GM06990 (cell line): ENCODE results near the gene SNTG2.

Experiments
- DNase-seq: peaks from one replicate; pipeline ENCODE4 v3.0.0-alpha.2; 2011; ENCODE audit not compliant: insufficient read length; ENCODE audit errors: extremely low read depth
- H3K27me3 ChIP-seq: replicated peaks from 2 replicates; pipeline ENCODE4 v1.6.0; 2011; ENCODE audit warnings: low read length; ENCODE audit not compliant: control insufficient read depth, insufficient read depth
- H3K36me3 ChIP-seq: 2 replicates; pipeline ENCODE4 v1.5.1; 2011; ENCODE audit warnings: low read length; ENCODE audit not compliant: control insufficient read depth, insufficient read depth
- H3K4me3 ChIP-seq: replicated peaks from 2 replicates; pipeline ENCODE4 v1.5.1; 2011; ENCODE audit warnings: low read depth, mild to moderate bottlenecking, control low read depth, low read length
- TF ChIP-seq, protein P1 (sequence below): IDR thresholded peaks from 2 replicates; pipeline ENCODE4 v1.5.1; 2011; ENCODE audit warnings: low read length, control low read depth, mild to moderate bottlenecking, inconsistent platforms; ENCODE audit not compliant: insufficient read depth, poor library complexity, severe bottlenecking

The SNTG2 gene

GRCh38 chr2:1017827-1018226 is 67.2 kb downstream of the SNTG2 start:
- no peaks in the 10 kb centered on the region for H3K36me3 ChIP-seq

DNA sequence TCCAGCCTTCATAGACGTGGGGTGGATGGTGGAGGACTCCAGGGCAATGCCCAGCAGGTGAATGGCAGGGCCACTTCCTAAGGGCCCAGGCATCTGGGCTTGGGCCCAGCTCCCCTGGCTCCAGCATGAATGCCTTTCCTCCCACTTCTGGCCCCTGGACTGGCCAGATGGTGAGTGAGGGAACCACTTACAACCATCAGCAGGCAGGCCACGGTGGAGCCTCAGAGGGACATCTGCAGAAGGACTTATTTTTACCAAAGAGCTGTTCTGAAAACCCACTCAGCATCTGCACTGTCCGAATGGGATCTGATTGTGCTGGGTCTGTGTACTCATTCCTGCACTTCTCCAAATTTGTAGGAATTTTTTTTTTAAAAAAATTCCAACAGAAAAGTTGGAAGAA is 69.6 kb downstream of the SNTG2 start:
- no peak for DNase-seq
- Histone ChIP-seq H3K4me3 (no peak overlapping the region), H3K27me3 (no peaks in the 10 kb centered on the region), H3K36me3 (no peaks in the 10 kb centered on the region)
- TF ChIP-seq, protein P1, sequence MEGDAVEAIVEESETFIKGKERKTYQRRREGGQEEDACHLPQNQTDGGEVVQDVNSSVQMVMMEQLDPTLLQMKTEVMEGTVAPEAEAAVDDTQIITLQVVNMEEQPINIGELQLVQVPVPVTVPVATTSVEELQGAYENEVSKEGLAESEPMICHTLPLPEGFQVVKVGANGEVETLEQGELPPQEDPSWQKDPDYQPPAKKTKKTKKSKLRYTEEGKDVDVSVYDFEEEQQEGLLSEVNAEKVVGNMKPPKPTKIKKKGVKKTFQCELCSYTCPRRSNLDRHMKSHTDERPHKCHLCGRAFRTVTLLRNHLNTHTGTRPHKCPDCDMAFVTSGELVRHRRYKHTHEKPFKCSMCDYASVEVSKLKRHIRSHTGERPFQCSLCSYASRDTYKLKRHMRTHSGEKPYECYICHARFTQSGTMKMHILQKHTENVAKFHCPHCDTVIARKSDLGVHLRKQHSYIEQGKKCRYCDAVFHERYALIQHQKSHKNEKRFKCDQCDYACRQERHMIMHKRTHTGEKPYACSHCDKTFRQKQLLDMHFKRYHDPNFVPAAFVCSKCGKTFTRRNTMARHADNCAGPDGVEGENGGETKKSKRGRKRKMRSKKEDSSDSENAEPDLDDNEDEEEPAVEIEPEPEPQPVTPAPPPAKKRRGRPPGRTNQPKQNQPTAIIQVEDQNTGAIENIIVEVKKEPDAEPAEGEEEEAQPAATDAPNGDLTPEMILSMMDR, result no peak

More at GRCh38 chr2:1017827-1018226, 67.2 kb downstream of the SNTG2 start:
- H3K27me3 ChIP-seq, result no peaks in the 10 kb centered on the region
- TF ChIP-seq, protein P1, result no peak
- no peak for DNase-seq
- H3K4me3 ChIP-seq, result no peak overlapping the region

GRCh38 chr2:1022178-1022577 is 71.5 kb downstream of the SNTG2 start:
- Histone ChIP-seq H3K36me3 (no peaks in the 10 kb centered on the region), H3K4me3 (no peak overlapping the region), H3K27me3 (no peaks in the 10 kb centered on the region)
- TF ChIP-seq, protein P1, result no peak
- no peak for DNase-seq

GRCh38 chr2:1024981-1025380 is 74.3 kb downstream of the SNTG2 start:
- no peaks in the 10 kb centered on the region for H3K36me3 ChIP-seq
- H3K4me3 ChIP-seq, result no peak overlapping the region
- DNase-seq, result no peak
- H3K27me3 ChIP-seq, result no peaks in the 10 kb centered on the region
- TF ChIP-seq, protein P1, result no peak

- TF ChIP-seq, protein P1, result no peak
- no peak overlapping the region for H3K4me3 ChIP-seq
- no peaks in the 10 kb centered on the region for H3K27me3 ChIP-seq
- H3K36me3 ChIP-seq, result no peaks in the 10 kb centered on the region
- DNase-seq, result no peak
Measured at GRCh38 chr2:1026141-1026540, 75.5 kb downstream of the SNTG2 start.

DNA sequence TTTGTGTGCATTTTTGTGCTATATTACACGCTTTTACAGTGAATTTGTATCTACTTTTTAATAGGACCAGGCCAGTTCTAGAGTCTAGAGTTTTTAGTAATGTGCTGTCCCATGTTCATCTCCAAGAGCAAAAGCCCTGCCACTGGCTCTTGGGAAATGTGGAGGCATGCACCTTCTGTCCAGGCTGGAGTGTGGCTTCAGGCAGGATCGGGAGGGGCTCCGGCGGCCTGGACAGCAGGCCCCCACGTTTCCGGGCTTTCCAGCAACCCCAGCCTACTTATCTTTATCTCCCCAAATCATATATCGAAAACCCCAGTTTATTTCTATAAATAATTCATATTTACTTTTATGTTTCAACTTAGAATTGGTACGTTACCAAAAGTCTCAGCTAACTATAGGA is 78.2 kb downstream of the SNTG2 start:
- DNase-seq, result no peak
- Histone ChIP-seq H3K27me3 (no peaks in the 10 kb centered on the region), H3K36me3 (no peaks in the 10 kb centered on the region)

More for the DNA sequence above, 78.2 kb downstream of the SNTG2 start:
- no peak overlapping the region for H3K4me3 ChIP-seq
- TF ChIP-seq, protein P1, result no peak
